Neuronal stem cell (in vitro differentiated cells): ENCODE results near the gene FAM234A.
"Not testable (repeated sequence)": the region's sequence is repeated elsewhere in the genome, so short reads cannot be mapped to it uniquely, and the experiment has no call there.

Experiments used
- DNase-seq: peaks from one replicate; pipeline ENCODE4 v3.0.0-alpha.2; 2013; ENCODE audit warnings: low spot score
- H2AFZ ChIP-seq: one replicate; pipeline ENCODE4 v1.6.1; 2013; ENCODE audit warnings: mild to moderate bottlenecking, low read length, inconsistent platforms
- H2AK5ac ChIP-seq: 2 replicates; pipeline ENCODE4 v1.6.1; 2013; ENCODE audit warnings: low read depth, mild to moderate bottlenecking, inconsistent platforms, low read length, moderate library complexity, mixed read lengths
- H2BK120ac ChIP-seq: 2 replicates; pipeline ENCODE4 v1.6.1; 2013; ENCODE audit warnings: low read depth, mild to moderate bottlenecking, inconsistent platforms, low read length, moderate library complexity, mixed read lengths
- H2BK12ac ChIP-seq: one replicate; pipeline ENCODE4 v1.6.1; 2013; ENCODE audit warnings: low read length, inconsistent platforms
- H2BK15ac ChIP-seq: 2 replicates; pipeline ENCODE4 v1.6.1; 2013; ENCODE audit warnings: mild to moderate bottlenecking, low read length, inconsistent platforms, mixed read lengths
- H2BK5ac ChIP-seq: one replicate; pipeline ENCODE4 v1.6.1; 2013; ENCODE audit warnings: inconsistent platforms, mild to moderate bottlenecking, low read length, moderate library complexity
- H3K14ac ChIP-seq: one replicate; pipeline ENCODE4 v1.6.1; 2013; ENCODE audit warnings: low read length, inconsistent platforms
- H3K18ac ChIP-seq: 2 replicates; pipeline ENCODE4 v1.6.1; 2013; ENCODE audit warnings: low read length, inconsistent platforms
- H3K23ac ChIP-seq: 2 replicates; pipeline ENCODE4 v1.6.1; 2013; ENCODE audit warnings: low read depth, mild to moderate bottlenecking, mixed read lengths, low read length, inconsistent platforms; ENCODE audit not compliant: poor library complexity
- H3K27ac ChIP-seq: replicated peaks from 3 replicates; pipeline ENCODE4 v1.5.1; 2013; ENCODE audit warnings: low read length, inconsistent platforms
- H3K27me3 ChIP-seq, 3 experiments: 2 replicates each; pipeline ENCODE4 v1.6.1; 2013; ENCODE audit warnings: low read length in 3 of 3, mild to moderate bottlenecking in 2 of 3, inconsistent platforms in 1 of 3, low read depth in 1 of 3, mixed read lengths in 1 of 3, moderate library complexity in 1 of 3; ENCODE audit not compliant: control insufficient read depth in 3 of 3, insufficient read depth in 3 of 3
- H3K36me3 ChIP-seq, 2 donors: replicated peaks in 1 of 2; 2 replicates each; pipeline ENCODE4 v1.6.1; 2013; ENCODE audit warnings: low read length in 2 of 2; ENCODE audit not compliant: control insufficient read depth in 2 of 2, insufficient read depth in 2 of 2
- H3K4ac ChIP-seq: 2 replicates; pipeline ENCODE4 v1.6.1; 2013; ENCODE audit warnings: inconsistent platforms, mild to moderate bottlenecking, low read length, moderate library complexity
- H3K4me1 ChIP-seq, 2 donors: 1 replicate in 1 of 2; 2 replicates in 1 of 2; pipeline ENCODE4 v1.6.1; 2013; ENCODE audit warnings: low read length in 2 of 2, low read depth in 1 of 2; ENCODE audit not compliant: control insufficient read depth in 2 of 2, insufficient read depth in 1 of 2
- H3K4me2 ChIP-seq: one replicate; pipeline ENCODE4 v1.6.1; 2013; ENCODE audit warnings: mild to moderate bottlenecking, low read length, inconsistent platforms; ENCODE audit not compliant: insufficient read depth, poor library complexity, severe bottlenecking
- H3K4me3 ChIP-seq, 2 donors: 2 replicates each; pipeline ENCODE4 v1.5.1; 2013; ENCODE audit warnings: low read length in 2 of 2, mild to moderate bottlenecking in 2 of 2, inconsistent platforms in 1 of 2, moderate library complexity in 1 of 2
- H3K79me1 ChIP-seq: one replicate; pipeline ENCODE4 v1.6.1; 2013; ENCODE audit warnings: low read depth, mild to moderate bottlenecking, inconsistent platforms, low read length, moderate library complexity
- H3K9ac ChIP-seq: one replicate; pipeline ENCODE4 v1.6.1; 2013; ENCODE audit warnings: mild to moderate bottlenecking, low read depth, low read length, inconsistent platforms; ENCODE audit not compliant: poor library complexity
- H3K9me3 ChIP-seq, 2 donors: replicated peaks in 1 of 2; 2 replicates each; pipeline versions ENCODE3 to v1.6.1; 2013; ENCODE audit warnings: low read length in 2 of 2, mild to moderate bottlenecking in 2 of 2, inconsistent platforms in 1 of 2, low read depth in 1 of 2, mixed read lengths in 1 of 2, moderate library complexity in 1 of 2; ENCODE audit not compliant: control insufficient read depth in 2 of 2, insufficient read depth in 1 of 2
- H4K8ac ChIP-seq: one replicate; pipeline ENCODE4 v1.6.1; 2013; ENCODE audit warnings: low read depth, mild to moderate bottlenecking, inconsistent platforms, low read length, moderate library complexity
- H4K91ac ChIP-seq: one replicate; pipeline ENCODE4 v1.6.1; 2013; ENCODE audit warnings: low read length, low read depth, mild to moderate bottlenecking, inconsistent platforms; ENCODE audit not compliant: poor library complexity
- WGBS, 2 donors: extraction: QIAGEN DNeasy Blood & Tissue Kit; methylation state at CpG; one replicate each; pipeline ENCODE4 v1.1.7; 2013; ENCODE audit warnings: missing lambda C conversion rate in 2 of 2, mixed read lengths in 1 of 2; ENCODE audit not compliant: insufficient read length in 2 of 2, insufficient replicate concordance in 1 of 2; ENCODE audit errors: extremely low coverage in 2 of 2; 5-methylcytosine and 5-hydroxymethylcytosine counted together

Gene FAM234A

DNA sequence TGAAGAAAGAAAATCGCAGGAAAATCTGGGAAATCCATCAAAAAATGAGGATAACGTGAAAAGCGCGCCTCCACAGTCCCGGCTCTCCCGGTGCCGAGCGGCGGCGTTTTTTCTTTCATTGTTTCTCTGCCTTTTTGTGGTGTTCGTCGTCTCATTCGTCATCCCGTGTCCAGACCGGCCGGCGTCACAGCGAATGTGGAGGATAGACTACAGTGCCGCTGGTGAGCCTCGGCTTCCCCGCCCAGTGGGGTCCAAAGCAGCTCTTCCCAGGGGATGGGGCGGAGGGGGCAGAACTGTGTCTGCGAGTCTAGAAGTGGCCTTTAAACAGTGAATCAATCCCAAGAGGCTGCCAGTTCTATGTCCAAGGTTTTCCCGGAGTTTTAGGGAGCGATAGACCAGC is 19.8 kb downstream of the FAM234A start:
- no CpG with 5 or more reads among the region's 25 CpGs for WGBS, 2 donors
- Histone ChIP-seq H3K9me3 (no peaks in the 10 kb centered on the region), H2BK120ac (no peak overlapping the region), H3K4ac (no peak overlapping the region), H3K36me3 (peaks cover 19 to 68% of the 10 kb centered on the region in 2 donors), H4K8ac (no peak overlapping the region), H3K18ac (no peak overlapping the region), H4K91ac (no peak overlapping the region), H2BK12ac (no peak overlapping the region), H2AFZ (no peak overlapping the region), H3K14ac (no peak overlapping the region), H3K23ac (no peak overlapping the region), H2AK5ac (no peak overlapping the region), H3K4me3 (no peak overlapping the region), H2BK15ac (no peak overlapping the region), H3K79me1 (peaks cover 7% of the 10 kb centered on the region), H3K27me3 (no peaks in the 10 kb centered on the region), H3K9ac (no peak overlapping the region), H2BK5ac (no peak overlapping the region), H3K4me1 (no peaks in the 10 kb centered on the region), H3K4me2 (no peak overlapping the region), H3K27ac (no peak overlapping the region)
- DNase-seq = no peak

DNA sequence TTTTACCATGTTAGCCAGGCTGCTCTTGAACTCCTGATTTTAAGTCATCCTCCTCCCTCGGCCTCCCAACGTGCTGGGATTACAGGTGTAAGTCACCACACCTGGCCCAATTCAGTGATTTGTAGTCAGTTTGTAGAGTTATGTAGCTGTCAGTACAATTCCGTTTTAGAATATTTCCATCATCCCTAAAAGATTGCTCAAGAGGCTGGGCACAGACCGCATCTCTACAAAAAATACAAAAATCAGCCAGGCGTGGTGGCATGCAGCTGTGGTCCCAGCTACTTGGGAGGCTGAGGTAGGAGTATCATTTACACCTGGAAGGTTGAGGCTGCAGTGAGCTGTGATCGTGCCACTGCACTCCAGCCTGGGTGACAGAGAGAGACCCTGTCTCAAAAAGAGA is 20.6 kb downstream of the FAM234A start:
- peaks cover 6% of the 10 kb centered on the region for H3K79me1 ChIP-seq
- H2AK5ac ChIP-seq = no peak overlapping the region
- H3K18ac ChIP-seq = no peak overlapping the region

DNA sequence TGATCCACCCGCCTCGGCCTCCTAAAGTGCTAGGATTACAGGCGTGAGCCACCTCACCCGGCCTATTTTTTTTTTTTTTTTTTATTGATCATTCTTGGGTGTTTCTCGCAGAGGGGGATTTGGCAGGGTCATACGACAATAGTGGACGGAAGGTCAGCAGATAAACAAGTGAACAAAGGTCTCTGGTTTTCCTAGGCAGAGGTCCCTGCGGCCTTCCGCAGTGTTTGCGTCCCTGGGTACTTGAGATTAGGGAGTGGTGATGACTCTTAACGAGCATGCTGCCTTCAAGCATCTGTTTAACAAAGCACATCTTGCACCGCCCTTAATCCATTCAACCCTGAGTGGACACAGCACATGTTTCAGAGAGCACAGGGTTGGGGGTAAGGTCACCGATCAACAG is 23.5 kb downstream of the FAM234A start:
- H2AK5ac ChIP-seq, H2BK12ac ChIP-seq, H4K91ac ChIP-seq, H3K27ac ChIP-seq, H3K9ac ChIP-seq, H3K27me3 ChIP-seq, H2BK5ac ChIP-seq, H3K18ac ChIP-seq, H3K4me2 ChIP-seq, H3K4ac ChIP-seq, H2AFZ ChIP-seq, H3K9me3 ChIP-seq, H3K4me1 ChIP-seq, H2BK120ac ChIP-seq, H3K23ac ChIP-seq, DNase-seq, H3K4me3 ChIP-seq, H3K79me1 ChIP-seq, H4K8ac ChIP-seq, H2BK15ac ChIP-seq, H3K14ac ChIP-seq: not testable (repeated sequence)
- H3K36me3 ChIP-seq = peaks cover 39 to 76% of the 10 kb centered on the region in 2 donors
- no CpG with 5 or more reads among the region's 13 CpGs for WGBS, 2 donors

More for the DNA sequence above, 20.6 kb downstream of the FAM234A start:
- Histone ChIP-seq H3K14ac (no peak overlapping the region), H3K36me3 (peaks cover 22 to 70% of the 10 kb centered on the region in 2 donors), H3K23ac (no peak overlapping the region), H2BK12ac (no peak overlapping the region), H2BK5ac (no peak overlapping the region), H3K27me3 (no peaks in the 10 kb centered on the region), H3K4me3 (no peak overlapping the region), H2BK120ac (no peak overlapping the region), H3K4me1 (no peaks in the 10 kb centered on the region), H3K27ac (no peak overlapping the region), H2AFZ (no peak overlapping the region), H4K8ac (no peak overlapping the region), H4K91ac (no peak overlapping the region), H3K9me3 (no peaks in the 10 kb centered on the region), H3K9ac (no peak overlapping the region), H2BK15ac (no peak overlapping the region), H3K4me2 (no peak overlapping the region), H3K4ac (no peak overlapping the region)
- DNase-seq = no peak
- WGBS, 2 donors = no CpG with 5 or more reads among the region's 6 CpGs

DNA sequence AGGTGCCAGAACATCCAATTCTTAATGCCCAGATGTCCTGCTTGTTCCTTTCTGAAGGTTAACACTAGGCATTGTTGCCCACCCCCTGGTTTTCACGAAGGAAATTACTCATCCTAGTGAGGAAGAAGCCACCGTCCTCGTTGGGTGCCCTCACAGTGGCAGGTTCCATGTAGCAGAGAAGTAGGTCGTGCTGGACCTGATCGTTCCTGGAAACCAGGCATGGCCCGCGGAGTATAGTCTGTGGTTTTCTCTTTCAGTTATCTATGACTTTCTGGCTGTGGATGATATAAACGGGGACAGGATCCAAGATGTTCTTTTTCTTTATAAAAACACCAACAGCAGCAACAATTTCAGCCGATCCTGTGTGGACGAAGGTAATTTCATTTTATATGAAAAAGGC is 24.6 kb downstream of the FAM234A start:
- Histone ChIP-seq H3K36me3 (peaks cover 44 to 76% of the 10 kb centered on the region in 2 donors), H2AK5ac (no peak overlapping the region), H3K27me3 (no peaks in the 10 kb centered on the region), H3K9ac (no peak overlapping the region), H3K18ac (no peak overlapping the region), H3K4me3 (no peak overlapping the region), H3K79me1 (peaks cover 6% of the 10 kb centered on the region), H4K8ac (no peak overlapping the region), H3K14ac (no peak overlapping the region), H4K91ac (no peak overlapping the region), H3K4ac (no peak overlapping the region), H3K9me3 (no peaks in the 10 kb centered on the region), H3K23ac (no peak overlapping the region), H3K27ac (no peak overlapping the region), H3K4me2 (no peak overlapping the region), H2BK15ac (no peak overlapping the region), H3K4me1 (no peaks in the 10 kb centered on the region), H2BK120ac (no peak overlapping the region), H2BK12ac (no peak overlapping the region), H2AFZ (no peak overlapping the region), H2BK5ac (no peak overlapping the region)
- DNase-seq = no peak
- WGBS, 2 donors = no CpG with 5 or more reads among the region's 10 CpGs
